Colon (tissue), 2 donors: ENCODE measurements around the gene IL17B.
"Not testable (repeated sequence)": the region's sequence is repeated elsewhere in the genome, so short reads cannot be mapped to it uniquely, and the experiment has no call there.

Experiments used
- FAIRE-seq: peaks from 2 replicates; lab custom pipeline; 2012; peaks lifted over from hg19 to GRCh38; lab: Jason Lieb, UNC
- donor health status: control.
- donor health status: control.

Gene IL17B

GRCh38 chr5:149400304-149400703 is 21.2 kb upstream of the IL17B start:
- no peak for FAIRE-seq

GRCh38 chr5:149399775-149400174 is 20.7 kb upstream of the IL17B start:
- FAIRE-seq: no peak

GRCh38 chr5:149398747-149399266 is 19.7 kb upstream of the IL17B start:
- not testable (repeated sequence) for FAIRE-seq

GRCh38 chr5:149397530-149397929 is 18.4 kb upstream of the IL17B start:
- FAIRE-seq: no peak

- not testable (repeated sequence) for FAIRE-seq
Observed at GRCh38 chr5:149394996-149395395, 15.9 kb upstream of the IL17B start.

- no peak for FAIRE-seq
Observed at GRCh38 chr5:149392718-149393117, 13.6 kb upstream of the IL17B start.

- FAIRE-seq: no peak
Observed at GRCh38 chr5:149391524-149391923, 12.4 kb upstream of the IL17B start.

- FAIRE-seq: not testable (repeated sequence)
Observed at GRCh38 chr5:149391076-149391475, 12.0 kb upstream of the IL17B start.

- FAIRE-seq: no peak
Observed at GRCh38 chr5:149389552-149390495, 10.7 kb upstream of the IL17B start.

- FAIRE-seq: no peak
Observed at GRCh38 chr5:149388498-149389190, 9.6 kb upstream of the IL17B start.

GRCh38 chr5:149387982-149388381 is 8.9 kb upstream of the IL17B start:
- no peak for FAIRE-seq

GRCh38 chr5:149387081-149387631 is 8.1 kb upstream of the IL17B start:
- FAIRE-seq: no peak

- FAIRE-seq: no peak
Observed at GRCh38 chr5:149386166-149386565, 7.1 kb upstream of the IL17B start.

- FAIRE-seq: no peak
Observed at GRCh38 chr5:149383399-149383798, 4.3 kb upstream of the IL17B start.

- no peak for FAIRE-seq
Observed at GRCh38 chr5:149382517-149383220, 3.6 kb upstream of the IL17B start.

- FAIRE-seq: no peak
Observed at GRCh38 chr5:149381986-149382338, 2.9 kb upstream of the IL17B start.

- no peak for FAIRE-seq
Observed at GRCh38 chr5:149381261-149381985, 2.3 kb upstream of the IL17B start.

GRCh38 chr5:149380466-149381121 is 1.5 kb upstream of the IL17B start:
- no peak for FAIRE-seq

- no peak for FAIRE-seq
Observed at GRCh38 chr5:149379818-149380374, 804 bp upstream of the IL17B start.

GRCh38 chr5:149378241-149378820 is 761 bp downstream of the IL17B start:
- FAIRE-seq: no peak
